Activated CD4-positive, CD25-positive, alpha-beta regulatory T cell treated with anti-CD3 and anti-CD28 coated beads, Interleukin-2, amount 50 U/mL, for 16 hours (primary cell): ENCODE results near the gene FNTB.
A peak's percentile ranks its signal among the peaks of the same experiment; 100 is the strongest.

Source experiments
- DNase-seq: peaks from one replicate; pipeline ENCODE4 v3.0.0-alpha.2; 2020; ENCODE audit warnings: low read depth, low spot score

Gene FNTB, protein sequence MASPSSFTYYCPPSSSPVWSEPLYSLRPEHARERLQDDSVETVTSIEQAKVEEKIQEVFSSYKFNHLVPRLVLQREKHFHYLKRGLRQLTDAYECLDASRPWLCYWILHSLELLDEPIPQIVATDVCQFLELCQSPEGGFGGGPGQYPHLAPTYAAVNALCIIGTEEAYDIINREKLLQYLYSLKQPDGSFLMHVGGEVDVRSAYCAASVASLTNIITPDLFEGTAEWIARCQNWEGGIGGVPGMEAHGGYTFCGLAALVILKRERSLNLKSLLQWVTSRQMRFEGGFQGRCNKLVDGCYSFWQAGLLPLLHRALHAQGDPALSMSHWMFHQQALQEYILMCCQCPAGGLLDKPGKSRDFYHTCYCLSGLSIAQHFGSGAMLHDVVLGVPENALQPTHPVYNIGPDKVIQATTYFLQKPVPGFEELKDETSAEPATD

DNA sequence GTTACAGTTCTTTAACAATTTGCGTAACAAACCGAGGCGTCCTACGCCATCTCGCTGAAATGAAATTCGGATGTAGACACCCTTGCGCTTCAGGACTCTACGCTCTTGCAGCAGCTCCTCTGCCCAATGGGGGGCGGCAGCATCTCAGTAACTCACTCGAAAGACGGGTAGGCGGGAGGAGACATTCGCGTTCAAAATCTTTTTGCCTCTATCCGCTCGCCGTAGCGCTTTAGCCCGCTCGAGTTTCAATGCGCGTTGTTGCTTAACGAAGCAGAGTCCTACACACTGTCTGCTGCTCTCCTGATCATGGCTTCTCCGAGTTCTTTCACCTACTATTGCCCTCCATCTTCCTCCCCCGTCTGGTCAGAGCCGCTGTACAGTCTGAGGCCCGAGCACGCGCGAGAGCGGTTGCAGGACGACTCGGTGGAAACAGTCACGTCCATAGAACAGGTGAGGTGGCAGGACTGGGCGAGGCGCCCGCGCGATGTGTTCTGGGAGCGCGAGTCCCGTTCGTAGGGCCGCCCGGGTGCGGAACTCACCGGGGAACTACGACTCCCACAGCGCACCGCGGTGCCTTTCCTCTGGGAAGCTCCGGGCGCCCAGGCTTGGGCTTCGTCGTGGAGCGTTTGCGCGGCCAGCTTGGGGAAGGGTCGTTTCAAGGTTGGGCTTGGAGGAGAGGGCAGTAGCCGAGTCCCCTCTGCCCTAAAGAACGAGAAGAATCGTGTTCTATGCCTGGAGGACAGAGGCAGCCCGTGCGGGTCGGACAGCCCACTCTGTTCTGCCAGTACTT, at the start of gene FNTB:
TSS of gene FNTB (plus strand) at position 248 of the 790 bp plus-strand sequence. CDS start at position 307, 59 bp downstream.
- DNase-seq: peak; percentile 87

DNA sequence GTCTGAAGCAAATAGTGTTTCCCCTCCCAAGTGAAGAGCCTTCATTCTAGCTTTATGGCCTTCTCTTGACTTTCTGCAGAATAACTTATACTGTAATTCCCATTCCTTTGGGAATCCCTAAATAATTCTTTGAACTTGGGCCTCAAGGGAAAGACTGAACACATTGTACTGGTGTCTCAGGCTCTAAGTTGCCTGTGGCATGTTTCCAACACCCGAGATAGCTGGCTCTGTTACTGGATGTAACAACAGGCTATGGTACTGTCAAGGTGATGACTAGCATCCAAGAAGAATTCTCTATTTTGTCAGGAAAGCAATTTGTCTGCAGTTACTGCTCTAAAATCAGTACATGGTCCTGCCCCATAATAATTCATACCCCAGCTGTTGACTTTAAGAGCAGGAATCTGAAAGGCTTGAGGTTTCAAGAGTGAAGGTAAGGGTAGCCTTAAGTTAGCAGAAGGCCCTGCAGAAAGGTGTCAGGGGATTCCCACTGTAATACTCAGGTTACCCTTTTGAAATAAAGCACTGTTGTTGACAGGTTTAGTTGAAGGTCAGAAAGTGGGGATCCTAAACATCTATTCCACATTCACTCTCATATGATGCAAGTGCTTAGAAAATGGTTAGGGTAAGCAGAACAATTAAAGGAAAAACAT, 49.4 kb upstream of the FNTB start:
- DNase-seq: no peak

DNA sequence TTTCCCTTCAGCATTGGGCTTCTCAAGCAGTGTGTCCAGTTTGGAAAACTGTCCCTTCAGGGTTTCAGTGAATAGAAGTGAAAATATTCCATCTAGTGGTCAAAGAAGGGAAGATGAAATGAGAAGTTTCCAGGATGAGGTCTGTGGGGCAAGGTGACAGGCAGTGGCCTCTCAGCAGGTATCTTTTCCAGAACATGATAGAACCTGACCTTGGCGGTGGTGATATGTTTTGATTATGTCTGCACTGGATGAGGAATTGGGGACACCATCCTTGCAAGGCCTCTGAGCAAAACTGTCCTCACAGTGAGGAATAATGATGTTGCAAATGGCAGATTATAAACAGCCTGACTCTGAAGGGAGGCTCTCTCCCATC, 48.9 kb upstream of the FNTB start:
- no peak for DNase-seq

DNA sequence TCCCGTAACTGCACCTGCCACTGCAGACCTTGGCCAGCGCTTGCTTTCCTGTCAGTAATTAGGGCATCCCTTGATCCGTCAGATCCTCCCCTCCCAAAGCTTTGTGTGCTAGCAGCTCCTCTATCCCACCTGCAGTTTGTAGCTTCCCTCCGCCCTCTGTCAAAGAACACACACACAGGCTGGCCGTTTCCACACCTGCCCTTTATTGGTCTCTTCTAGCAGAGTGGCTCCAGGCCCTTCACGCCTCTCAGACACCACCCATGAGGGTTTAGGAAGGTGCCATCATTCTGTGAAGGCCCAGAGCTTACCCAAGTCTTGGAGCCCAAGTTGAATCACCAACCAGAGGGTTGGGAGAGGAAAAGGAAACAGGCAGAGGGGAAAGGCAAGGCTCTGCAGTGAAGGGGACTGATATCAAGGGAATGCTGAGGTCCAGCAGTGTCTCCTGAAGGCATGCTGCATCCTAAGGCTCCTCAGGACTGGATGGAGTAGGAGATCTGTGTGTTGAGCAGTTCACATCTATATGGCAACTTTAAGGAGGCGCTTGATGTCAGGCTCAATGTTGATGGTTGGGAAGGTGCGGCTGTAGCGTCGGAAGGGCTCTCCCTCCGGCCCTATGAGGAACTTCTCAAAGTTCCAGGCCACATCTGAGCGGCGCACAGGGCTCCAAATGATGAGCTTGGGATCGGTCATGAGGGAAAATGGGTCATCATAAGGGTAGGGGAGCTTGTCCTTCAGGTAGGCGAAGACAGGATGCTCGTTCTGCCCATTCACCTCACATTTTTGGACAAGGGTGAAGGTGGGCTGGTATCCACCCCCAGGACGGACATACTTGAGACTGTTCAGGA, 47.5 kb upstream of the FNTB start:
- no peak for DNase-seq

DNA sequence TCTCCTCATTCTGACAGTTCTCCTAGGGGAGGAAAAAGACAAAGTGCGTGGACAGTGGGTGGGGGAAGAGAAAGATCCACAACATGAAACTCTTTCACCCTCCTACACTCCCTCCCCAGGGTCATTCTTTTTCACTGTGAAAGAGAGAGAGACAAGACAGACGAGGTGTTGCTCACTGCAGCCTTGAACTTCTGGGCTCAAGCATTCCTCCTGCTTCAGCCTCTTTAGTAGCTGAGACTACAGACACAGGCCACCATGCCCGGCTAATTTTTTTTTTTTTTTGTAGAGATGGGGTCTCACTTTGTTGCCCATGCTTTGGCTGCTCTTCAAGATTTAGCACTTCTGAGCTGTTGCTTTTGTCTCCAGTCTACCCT, 46.9 kb upstream of the FNTB start:
- no peak for DNase-seq

DNA sequence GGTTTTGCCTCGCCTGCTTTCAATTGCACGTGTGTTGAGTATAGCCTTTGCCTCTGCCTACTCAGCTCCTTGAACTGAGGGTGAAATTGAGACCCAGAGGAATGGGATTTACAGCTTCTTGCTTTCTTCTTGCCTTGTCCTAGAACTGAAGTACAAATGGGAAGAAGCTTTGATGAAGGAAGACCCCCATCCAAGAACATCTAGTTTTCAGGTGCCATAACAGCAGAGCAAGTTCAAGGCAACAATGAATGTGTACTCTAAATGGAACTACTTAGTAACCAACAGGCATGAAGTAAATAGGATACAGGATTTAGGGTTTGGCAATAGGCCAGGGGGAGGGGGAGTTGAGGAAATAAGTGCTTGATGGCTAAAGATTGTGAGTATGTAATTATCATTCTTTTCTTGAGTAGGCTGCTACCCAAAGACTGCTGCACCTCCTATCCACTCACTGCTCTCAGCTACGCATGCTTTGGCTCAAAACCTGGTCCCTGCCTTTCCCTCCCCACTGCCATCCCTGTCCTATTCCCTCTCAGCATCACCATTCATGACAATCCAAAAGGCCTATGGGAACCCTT, 46.3 kb upstream of the FNTB start:
- DNase-seq: no peak

DNA sequence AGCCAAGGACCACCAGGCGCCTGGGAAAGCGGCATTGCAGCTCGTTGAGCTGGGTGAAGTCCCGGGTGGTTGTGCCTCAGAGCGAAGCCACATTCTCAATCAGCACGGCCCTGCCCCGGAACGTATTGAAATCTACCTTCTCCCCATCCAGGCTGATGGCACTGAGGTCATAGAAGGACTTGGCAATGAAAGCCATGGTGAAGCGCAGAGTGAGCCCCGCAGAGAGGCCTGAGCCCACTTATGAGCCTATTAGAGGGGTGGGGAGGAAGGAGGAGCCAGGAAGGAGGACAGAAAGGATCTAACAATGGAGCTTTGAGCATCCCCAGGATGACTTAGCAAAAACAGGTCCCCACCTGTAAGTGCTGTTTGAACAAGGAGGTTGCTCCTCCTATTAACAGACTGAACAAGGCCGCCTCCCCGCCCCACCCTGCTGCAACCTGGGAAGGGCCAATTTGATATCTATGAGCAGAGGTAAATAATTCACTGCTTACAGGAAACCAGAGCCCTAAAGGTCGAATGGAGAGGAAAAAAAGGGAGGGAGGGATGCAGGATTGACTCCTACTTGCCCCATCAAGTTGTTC, 44.1 kb upstream of the FNTB start, which contains the start of gene GPX2:
TSS of gene GPX2 (minus strand) at position 215 of the 581 bp plus-strand sequence. CDS start at position 196, 19 bp downstream.
- no peak for DNase-seq

DNA sequence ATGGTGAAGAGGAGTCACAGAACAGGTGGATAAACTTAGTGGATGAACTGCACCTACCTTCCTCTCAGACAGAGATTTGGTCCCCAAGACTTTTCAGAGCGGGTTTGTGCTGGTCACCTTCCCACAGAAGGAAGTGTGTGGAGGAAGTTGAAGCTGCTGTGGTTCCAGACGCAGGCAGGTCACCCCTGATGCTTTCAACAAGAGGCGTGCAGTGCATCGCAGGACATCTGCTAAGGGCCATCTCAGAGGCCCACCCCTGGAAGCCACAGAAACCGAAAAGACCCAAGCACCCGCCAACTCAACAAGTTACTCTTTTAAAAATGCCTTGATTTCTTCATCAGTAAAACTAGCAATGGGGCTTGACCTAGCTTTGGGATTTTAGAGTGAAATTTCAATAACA, 43.1 kb upstream of the FNTB start:
- no peak for DNase-seq

DNA sequence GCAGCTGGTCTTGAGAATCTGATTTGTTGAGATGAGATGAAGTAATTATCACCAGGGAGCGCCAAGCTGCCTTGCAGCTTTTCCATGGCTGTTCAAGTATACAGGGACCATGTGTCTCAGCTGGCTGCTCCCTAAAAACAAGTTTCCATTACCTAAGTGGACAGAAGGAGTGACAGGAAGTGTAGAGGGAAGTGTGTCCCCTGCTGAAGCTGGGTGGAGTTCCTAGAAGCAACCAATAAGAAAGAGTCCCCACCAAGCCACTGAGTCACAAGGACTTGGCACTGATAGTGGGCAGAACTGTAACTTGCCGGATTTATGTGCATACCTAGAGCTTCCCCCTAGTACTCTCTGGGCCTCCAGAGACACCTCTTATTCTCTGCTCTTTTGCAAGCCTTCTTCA, 42.7 kb upstream of the FNTB start:
- no peak for DNase-seq

DNA sequence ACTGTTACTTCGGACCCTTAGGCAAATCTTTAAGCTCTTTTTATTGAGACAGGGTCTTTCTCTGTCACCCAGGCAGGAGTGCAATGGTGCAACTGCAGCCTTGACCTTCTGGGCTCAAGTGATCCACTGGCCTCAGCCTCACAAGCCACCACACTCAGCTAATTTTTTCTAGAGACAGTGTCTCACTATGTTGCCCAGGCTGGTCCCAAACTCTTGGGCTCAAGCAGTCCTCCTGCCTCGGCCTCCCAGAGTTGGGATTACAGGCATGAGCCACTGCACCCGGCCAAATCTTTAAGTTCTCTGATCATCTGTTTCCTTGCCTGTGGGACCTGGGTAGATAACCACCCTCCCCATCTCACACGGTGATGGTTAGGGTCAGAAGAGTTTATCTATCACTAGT, 41.8 kb upstream of the FNTB start:
- no peak for DNase-seq

DNA sequence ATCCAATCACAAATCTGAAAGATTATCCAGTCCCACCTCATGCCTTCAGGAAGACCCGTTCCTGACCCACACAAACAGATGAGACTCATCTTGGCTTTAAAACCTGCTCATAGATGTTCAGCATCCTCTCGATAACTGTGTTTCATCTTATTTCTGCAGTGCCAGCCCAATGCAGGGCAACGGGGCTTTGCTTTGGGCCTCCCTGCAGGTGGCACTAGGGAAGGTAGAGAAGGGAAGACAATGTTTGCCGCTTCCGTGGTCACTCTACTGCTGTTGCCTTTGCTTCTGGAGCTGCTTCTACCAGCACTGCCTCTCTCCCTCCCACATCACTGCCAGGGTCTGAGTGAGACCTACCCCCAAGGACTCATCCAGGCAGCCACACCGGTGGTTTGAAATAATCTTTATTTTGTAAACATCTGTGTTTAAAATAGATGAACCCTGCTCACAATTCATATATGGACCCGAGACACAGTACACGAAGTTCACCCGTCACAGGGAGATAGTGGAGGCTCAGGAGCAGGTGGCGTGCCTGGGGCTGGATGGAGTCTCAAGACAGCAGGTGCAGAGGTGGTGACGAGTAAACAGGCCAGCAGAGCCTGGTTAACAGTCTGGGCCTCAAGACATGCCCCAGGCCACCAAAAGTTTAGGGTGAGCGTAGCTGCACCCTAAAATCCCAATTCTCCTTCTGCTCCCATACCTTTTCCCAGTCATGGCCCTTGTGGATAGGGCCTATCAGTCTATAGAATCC, 41.1 kb upstream of the FNTB start:
- no peak for DNase-seq

DNA sequence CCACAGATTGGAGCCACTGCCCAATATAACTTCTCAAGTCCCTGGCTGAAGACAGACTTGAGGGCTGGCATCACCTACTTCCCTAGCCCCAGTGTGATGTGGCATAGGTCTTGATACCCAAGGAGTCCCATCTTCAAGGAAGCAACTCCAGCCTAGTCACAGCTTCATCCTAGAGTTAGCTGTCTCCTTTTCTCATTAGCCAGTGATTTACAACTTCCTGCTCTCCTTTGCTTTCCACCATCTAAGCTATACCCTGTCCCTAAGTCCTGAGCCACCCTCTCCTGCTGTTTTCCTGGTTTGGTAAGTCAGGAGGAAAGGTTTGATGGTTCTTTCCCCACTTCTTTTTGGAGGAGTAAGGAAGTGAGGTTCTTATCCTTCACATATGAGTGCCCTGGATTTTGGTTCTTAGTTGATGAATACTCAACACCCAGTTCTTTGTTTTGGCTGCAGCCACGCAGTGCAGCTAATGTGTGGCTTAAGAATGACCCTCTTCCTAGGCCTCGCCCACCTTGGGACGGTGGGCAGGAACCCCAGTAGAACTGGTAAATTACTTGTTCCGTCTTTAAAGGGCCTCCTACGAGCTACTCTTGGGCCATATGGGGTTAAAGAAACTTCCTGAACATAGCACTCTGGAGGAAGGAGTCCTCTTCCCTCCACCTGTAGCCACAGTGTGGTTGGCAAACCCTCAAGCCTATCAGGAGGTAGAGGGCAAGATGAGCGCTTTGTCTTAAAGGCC, 40.2 kb upstream of the FNTB start:
- DNase-seq: no peak

DNA sequence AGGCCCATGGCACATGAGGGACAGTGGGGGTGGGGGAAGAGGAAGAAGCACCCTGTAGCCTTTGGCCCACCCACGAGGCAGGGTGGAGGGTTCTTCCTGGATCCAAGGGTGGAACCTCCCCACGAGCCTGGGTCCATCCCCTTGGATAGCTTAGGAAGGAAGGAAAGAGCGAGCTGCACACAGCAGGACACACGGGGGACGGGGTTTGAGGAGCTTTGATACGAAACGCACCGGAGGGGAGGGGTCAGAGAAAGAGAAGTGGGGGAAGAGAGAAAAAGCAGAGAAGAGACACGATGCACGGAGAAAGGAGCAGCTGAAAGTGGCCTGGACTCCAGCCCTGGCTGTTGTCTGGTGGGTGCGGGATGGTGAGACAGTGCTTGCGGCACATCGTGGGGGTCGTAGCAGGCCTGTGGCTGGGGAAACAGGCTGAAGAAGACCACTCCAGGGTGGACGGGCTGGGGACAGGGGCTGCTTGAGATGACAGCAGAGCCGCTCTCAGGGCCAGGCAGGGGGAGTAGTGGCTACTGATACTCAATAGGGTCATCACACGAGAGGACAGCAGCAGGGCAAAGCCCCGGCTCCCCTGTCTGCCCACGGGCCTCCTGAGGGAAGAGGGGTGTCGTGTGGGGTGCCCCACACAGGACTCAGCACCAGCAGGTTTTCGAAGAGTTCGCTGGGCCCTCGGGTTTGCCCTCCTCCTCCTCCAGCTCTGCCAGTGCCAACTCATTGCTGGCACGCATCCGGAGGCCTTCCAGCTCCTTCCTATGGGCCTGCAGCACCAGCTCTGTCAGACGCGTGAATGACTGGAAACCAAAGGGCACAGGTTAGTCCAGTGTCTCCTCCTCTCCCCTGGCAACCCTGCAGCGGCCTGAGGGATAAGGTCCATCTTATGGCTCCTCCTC, 38.7 kb upstream of the FNTB start:
- DNase-seq: no peak

DNA sequence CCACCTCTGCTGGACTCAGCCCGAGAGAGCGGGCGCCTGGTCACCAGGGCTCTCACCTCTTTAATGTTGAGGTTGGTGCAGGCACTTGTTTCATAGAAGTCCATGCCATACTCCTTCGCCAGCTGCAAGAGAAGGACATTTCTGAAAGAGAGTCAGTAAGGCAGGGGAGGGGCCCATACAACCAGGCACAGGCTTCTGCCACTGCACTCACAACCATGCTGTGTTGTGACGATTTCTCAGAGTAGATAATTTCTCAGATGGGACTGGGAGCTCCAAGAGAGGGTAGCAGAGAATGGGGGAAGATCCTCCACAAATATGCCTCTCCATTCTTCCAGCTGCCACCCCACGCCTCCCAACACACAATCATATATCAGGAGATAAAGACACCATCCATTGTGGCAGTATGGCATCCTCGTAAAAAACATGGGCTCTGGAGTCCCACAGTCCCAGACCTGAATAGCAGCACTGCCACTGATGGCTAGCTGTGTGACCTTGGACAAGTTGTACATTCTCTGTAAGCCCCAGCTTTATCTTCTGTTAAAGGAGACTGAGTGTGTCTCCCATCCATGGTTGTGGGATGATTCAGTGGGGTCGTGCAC, 38.0 kb upstream of the FNTB start:
- no peak for DNase-seq

DNA sequence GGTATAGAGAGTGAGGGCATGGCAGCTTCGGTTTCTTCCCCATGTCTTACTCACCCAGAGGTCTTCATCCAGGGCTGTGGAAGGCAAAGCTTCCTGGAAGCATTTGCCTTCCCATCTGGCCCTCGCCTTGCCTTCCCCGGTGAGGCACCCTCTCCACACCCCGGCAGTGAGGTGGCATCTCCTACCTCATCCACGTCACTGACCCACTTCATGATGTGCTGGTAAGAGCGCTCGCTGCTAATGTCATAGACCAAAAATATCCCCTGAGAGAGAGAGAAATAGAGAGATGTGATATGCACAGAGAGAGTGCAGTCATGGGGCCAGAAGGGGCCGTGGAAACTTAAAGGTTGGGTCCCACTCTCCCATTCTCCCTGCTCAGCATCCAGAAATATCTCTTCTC, 35.8 kb upstream of the FNTB start:
- DNase-seq: no peak

DNA sequence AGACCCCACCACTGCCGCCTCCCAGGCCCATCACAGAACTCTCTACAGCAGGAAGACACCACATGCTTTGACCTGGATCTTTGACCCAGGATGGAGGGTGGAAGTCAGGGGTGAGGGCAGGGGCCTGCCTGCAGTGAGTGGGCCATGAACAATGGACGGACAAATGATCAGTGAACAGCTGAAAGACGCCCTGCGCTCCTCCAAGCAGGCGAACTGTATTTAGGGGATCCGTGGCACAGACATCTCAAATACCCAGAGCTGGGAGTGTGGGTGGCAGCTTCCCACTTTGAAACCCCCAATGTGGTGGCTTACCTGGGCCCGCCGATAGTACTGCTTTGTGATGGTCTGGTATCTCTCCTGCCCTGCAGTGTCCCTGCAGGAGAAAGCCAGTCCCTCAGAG, 35.4 kb upstream of the FNTB start:
- no peak for DNase-seq

DNA sequence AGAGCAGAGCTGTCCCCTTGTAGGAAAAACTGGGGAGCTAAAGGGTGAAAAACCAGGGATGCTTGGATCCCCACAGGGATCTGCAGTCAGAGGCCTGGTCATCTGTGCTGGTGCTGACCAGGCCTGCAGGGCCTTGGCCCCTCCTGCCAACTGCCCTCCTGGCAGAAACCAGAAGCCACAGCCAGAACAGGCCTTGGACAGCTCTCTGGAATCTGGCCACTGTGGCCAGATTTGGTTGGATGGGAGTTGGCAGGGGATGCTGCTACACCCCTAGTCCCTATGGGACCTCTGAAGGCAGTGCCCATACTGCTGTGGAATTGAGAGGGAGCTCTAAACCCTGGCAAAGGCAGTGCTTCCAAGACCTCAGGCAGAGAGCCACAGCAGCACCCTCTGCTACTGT, 35.0 kb upstream of the FNTB start:
- no peak for DNase-seq
